ENCODE measurements around the gene TIAM1.

TIAM1 gene

GRCh38 chr21:31162079-31162699, 181.9 kb downstream of the TIAM1 start:
- no peak for DNase-seq

- no peak for DNase-seq
Measured at GRCh38 chr21:31161157-31161556, 182.9 kb downstream of the TIAM1 start.

- DNase-seq: no peak
Measured at GRCh38 chr21:31159808-31160207, 184.3 kb downstream of the TIAM1 start.

- no peak for DNase-seq
Measured at GRCh38 chr21:31158789-31159581, 185.1 kb downstream of the TIAM1 start.

GRCh38 chr21:31157756-31158155, 186.3 kb downstream of the TIAM1 start:
- DNase-seq: no peak

- no peak for DNase-seq
Measured at GRCh38 chr21:31156662-31157061, 187.4 kb downstream of the TIAM1 start.

GRCh38 chr21:31156169-31156568, 187.9 kb downstream of the TIAM1 start:
- no peak for DNase-seq

GRCh38 chr21:31151156-31152045, 192.7 kb downstream of the TIAM1 start:
- DNase-seq: no peak

- no peak for DNase-seq
Measured at GRCh38 chr21:31145274-31145673, 198.8 kb downstream of the TIAM1 start.

- no peak for DNase-seq
Measured at GRCh38 chr21:31143036-31143435, 201.0 kb downstream of the TIAM1 start.

GRCh38 chr21:31142600-31142999, 201.5 kb downstream of the TIAM1 start:
- DNase-seq: no peak

- DNase-seq: no peak
Measured at GRCh38 chr21:31141389-31142000, 202.6 kb downstream of the TIAM1 start.

GRCh38 chr21:31140676-31141075, 203.4 kb downstream of the TIAM1 start:
- no peak for DNase-seq

- no peak for DNase-seq
Measured at GRCh38 chr21:31140025-31140424, 204.0 kb downstream of the TIAM1 start.

GRCh38 chr21:31137960-31138359, 206.1 kb downstream of the TIAM1 start:
- DNase-seq: no peak

GRCh38 chr21:31136891-31137290, 207.2 kb downstream of the TIAM1 start:
- DNase-seq: no peak

GRCh38 chr21:31135531-31136184, 208.4 kb downstream of the TIAM1 start:
- DNase-seq: no peak

GRCh38 chr21:31133243-31133830, 210.7 kb downstream of the TIAM1 start:
- no peak for DNase-seq

- DNase-seq: no peak
Measured at GRCh38 chr21:31132574-31133242, 211.4 kb downstream of the TIAM1 start.

- no peak for DNase-seq
Measured at GRCh38 chr21:31130821-31131220, 213.2 kb downstream of the TIAM1 start.

- DNase-seq: no peak
Measured at GRCh38 chr21:31128234-31128633, 215.8 kb downstream of the TIAM1 start.

All from activated gamma-delta T cell (primary cell).